Endometrial microvascular endothelial cells (primary cell): Measurements from ENCODE around the gene CREB5. TPM values are rescaled to one million over a fixed set of nuclear protein-coding genes. Genes with fewer than 3 reads are reported as not detected.

ENCODE experiments used
- in situ Hi-C: cut with HindIII; loops from 2 replicates; pipeline ENCODE4 v1.10.0; 2017; ENCODE audit warnings: low sequenced_read_pairs, low pct_unique_long_range_greater_than_20kb; ENCODE audit errors: inconsistent ontology term
- total RNA-seq: library from RNA; depleted of rRNA; stranded (reverse); fragments of >200 nt; gene quantifications from one replicate; pipeline ENCODE4 v1.2.3, GENCODE V29; 2015; ENCODE audit errors: inconsistent ontology term

The CREB5 gene
- total RNA-seq, 1 donor from 2014 or later: 12.6 TPM

GRCh38 chr7:28729281-28729680 is 317.0 kb downstream of the CREB5 start:
- in situ Hi-C loops: no loop called here

DNA sequence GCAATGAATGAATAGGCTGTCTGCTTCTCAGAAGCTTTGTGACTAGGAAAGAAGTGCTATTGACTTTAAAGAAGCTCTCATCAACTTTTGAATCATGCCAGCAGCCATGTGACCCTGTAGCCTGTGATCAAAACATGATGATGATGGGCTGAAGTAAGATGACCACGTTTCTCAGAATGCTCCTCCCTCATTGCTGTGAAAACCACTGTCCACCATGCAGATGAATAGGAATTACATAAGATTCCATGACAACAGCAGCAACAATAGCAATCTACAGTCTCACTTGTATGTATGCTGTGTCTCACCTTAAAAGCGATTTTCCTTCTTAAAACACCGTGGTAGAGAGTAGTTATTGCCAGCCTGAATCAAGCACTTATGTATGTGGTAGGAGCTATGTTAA is 317.4 kb downstream of the CREB5 start:
- in situ Hi-C loops: no loop called here

DNA sequence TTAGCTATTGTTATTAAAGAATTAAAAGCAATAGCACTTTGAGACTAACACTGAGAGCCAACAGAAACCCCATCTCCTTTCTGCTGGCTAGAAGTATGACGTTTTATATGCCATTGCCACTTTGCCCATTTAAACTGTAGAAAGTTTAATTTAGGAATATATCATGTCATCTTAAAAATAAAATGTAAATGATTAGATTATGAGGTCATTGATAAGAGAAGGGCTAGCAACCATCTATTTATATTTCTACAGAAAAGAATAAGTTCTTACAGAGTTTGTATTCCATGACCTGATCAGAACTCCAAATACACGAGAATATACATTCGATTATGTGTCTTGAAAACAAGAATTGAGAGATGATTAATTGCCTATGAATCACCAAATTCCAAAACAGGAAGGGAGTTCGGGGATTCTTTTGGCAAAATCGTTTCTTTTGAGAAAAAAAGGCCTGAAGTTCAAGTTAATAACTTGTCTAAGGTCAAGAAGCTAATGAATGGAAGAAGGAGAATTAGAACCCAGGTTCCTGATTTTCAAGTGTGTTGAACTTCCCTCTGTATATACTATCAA is 318.9 kb downstream of the CREB5 start:
- in situ Hi-C loops: no loop called here

DNA sequence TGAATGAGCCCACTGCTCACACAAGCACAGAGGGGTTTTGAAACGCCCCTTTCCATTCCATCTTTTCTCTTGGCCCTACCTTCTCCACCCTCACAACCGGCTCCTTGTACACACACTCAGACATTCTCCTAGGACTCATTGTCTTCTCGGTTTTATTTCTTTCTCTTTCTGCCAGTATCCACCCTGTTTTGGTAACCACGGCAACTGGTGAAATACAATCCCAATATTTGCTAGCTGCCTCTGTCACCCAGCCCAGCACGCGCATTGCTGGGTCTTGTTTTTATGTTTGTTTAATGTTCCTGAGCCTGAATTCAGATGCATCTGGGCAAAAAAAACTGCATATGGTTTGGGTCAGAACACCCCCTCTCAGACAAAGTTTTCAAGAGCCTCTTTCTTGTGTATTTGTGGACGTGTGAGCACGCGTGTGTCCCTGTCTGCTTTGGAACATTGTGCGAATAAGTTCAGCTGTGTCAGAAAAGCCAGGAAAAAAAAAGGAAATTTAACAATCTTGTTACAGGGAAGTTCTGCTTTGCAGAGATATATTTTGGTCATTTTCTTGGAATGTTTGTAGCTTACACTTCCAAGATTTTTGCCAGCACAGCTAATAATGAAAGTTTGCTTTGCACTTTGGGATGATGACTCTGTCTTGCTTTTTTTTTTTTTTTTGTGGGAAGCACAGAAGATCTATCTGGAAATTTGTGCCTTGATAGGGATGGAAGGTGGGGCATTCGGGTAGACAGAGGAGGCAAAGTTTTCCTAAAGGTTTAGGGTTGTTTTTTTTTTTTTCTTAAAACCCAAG is 320.0 kb downstream of the CREB5 start:
- in situ Hi-C loops: no loop called here

GRCh38 chr7:28733035-28733434 is 320.7 kb downstream of the CREB5 start:
- in situ Hi-C loops: no loop called here

DNA sequence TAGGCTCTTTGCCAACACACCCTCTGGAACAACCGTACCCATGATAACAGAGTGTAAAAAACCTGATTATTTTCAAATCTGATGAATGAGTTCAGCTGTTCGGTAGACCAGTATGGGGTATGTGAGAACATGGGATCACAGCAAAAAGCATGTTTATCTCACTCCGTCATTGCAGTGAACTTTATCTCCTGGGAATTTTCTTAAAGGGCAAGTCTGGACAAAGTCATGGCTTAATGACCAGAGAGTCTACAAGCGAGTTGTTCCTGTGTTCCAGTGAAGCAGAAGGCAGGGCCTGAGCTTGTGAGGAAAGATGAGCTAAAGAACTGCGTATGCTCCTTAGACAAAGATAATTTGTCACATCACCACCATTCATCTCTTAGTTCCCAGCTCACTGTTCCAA is 326.1 kb downstream of the CREB5 start:
- in situ Hi-C loops: no loop called here

DNA sequence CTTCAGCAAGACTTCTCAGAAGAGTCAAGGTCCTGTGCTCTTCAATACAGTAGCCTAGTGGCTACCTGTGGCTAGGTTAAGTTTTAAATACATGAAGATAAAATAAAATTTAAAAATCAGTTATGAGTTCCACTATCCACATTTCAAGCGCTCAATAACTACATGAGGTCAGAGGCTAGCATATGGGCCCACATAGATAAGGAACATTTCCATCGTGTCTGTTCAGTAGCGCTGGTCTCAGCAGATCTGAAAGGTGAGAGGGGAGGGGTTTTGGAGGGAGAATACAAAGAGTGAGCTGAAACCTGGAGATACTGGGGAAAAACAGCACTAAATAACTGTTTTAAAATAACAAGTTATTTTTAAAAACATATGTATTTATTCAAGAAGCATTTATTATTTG is 326.8 kb downstream of the CREB5 start:
- in situ Hi-C loops: no loop called here

GRCh38 chr7:28739826-28740225 is 327.5 kb downstream of the CREB5 start:
- in situ Hi-C loops: no loop called here

DNA sequence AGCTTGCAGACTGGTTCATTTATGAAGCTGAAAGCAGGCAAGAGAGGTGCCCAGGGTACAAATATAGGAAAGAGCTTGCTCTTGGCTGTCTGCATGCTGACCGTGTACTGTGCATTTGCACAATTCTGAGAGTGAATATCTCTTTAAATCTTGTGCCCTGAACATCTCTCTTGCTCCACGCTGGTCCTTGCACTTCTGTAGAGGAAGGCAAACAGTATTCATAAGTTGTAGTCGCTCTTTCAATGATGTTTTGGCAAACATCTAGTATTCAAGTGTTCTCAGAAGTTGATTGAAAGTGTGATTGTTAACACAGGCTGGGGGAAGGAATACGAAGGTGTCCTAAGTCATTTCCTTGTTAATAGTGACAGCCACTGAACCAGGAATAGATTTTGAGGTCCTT is 332.6 kb downstream of the CREB5 start:
- in situ Hi-C loops: no loop called here

DNA sequence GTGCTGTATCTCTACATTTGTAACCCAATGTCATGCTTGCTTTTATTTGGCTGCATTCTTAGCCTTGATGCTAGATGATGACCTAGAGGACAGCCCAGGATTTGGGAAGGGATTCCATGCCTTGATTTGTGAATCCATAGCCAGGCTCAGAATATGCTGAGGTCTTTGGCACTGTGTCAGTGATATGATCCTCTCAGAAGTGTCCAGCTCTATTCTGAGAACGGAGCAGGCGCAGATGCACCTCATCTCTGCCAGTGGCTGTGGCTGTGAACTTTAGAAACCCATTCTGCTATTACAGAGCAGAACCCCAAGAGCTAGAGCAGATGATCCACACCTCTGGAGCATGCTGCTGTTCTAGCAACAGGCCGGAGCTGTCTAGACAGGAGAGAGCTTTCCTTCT is 333.0 kb downstream of the CREB5 start:
- in situ Hi-C loops: no loop called here

GRCh38 chr7:28747404-28747803 is 335.1 kb downstream of the CREB5 start:
- in situ Hi-C loops: no loop called here

DNA sequence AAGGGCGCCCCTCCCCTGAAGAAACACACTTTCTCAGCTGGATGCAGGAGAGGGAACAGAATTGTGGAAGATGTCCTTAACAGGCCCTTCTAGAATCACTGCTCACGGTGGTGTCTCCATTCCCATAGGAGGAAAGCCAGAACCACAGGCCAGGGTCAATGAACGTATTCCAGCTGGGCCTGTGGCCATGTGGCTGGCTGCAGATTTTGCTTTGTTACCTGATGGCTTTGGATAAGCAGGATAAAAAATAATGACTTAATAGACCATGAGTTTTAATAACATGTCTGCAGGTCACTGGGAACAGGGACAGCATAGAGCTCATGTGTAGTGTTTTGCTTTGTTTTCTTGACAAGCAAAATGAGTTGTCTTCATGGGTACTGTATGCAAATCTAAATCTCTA is 335.5 kb downstream of the CREB5 start:
- in situ Hi-C loops: no loop called here

DNA sequence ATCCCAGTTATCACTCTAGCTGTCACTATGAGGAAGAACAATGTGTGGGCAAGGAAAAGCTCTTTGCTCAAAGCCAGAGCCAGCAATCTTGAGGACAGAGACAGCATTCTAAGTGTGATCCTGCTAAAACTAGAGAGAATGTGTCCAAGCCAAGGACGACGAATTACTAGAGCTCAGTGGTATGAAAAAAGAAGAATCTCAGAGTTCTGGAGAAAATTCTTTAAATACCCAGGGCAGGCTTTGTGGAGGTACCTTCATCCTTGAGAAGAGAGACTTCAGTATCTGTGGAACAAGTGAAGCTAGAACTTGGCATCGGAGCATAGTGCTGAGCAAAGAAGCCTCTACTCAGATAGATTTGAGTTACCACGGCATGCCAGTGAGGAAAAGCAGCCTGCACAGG is 336.0 kb downstream of the CREB5 start:
- in situ Hi-C loops: no loop called here

DNA sequence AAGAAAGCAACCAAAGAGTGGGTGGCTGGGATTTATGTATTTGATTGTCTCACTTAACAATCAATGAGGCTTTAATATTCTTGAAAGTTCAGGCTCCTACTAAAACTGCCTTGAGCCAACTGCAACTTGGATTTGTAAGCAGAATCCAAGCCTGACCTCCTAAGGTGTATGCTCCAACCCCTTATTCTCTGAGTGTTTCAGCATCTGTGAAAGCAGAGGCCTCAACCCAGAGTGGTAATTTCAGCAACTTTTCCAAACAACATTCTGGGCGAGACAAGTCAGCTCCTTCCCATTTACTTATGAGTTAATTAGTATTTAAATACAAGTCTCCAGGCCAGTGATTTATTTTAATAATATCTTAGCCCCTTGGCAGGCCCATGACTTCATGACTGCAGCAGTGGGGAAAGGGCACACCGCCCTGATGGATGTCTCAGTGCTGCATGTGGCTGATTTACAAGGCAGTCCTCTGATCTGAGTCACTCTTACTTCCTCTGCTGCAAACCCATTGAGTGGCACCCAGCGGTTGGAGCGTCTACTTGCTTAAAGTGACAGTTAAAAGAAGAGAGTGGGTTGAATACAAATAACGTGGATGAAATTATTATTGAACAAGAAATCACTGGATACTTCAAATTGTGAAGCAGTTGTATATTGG is 336.7 kb downstream of the CREB5 start:
- in situ Hi-C loops: no loop called here

GRCh38 chr7:28749638-28750037 is 337.3 kb downstream of the CREB5 start:
- in situ Hi-C loops: no loop called here

DNA sequence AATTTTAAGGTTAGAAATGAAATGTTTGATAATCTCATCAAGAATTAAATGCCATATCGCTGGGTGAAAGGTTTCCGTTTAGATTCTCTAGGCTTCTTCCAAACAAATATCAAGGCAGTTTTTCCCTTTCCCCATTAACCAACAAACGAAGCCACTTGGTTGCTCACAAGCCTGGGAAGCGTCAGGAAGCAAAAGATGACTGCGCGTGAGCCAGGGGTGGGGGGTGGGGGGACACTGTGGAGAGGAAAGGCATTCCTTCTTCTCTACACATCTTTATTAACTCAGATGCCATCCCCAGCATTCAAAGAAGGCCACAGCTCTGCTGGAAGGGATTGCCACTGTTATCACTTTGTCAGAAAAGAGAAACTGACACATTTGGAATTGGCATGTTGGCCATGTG is 338.7 kb downstream of the CREB5 start:
- in situ Hi-C loops: no loop called here

DNA sequence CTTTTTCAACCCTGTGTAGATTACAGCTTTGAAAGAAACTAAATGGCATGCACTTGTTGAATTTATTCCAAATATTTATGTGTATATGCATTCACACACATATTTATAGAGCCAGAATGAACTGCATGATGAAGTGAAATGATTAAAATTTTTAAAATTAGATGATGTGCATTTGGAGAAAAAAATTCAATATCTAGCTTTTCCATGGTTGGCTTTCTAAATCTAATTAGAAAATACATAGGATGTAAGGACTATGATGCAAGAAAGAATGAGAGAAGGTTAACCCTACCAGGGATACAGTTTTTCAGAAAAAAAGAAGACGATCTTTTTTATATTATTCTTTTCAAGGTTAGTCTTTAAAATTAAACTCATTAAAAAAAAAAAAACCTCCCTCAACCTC is 341.3 kb downstream of the CREB5 start:
- in situ Hi-C loops: no loop called here

- in situ Hi-C loops: no loop called here
Measured at GRCh38 chr7:28754027-28754426, 341.7 kb downstream of the CREB5 start.

DNA sequence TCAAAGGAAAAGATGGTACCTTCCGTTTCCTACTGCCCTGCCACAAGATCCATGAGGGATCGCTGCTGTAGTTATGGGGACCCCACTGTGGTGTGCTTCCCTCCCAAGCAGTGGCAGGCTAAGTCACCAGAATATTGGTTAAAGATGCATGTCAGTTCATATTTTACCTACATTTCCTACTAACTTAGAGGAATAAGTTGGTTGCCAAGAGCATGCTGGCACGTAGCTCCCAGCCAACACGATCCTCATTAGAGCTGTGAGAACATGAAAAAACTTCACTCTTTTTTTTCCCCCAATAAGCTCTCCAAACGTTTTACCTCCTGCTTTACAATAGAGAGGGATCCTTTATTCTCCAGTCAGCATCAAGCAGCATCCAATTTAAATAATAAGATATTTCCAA is 342.1 kb downstream of the CREB5 start:
- in situ Hi-C loops: no loop called here

DNA sequence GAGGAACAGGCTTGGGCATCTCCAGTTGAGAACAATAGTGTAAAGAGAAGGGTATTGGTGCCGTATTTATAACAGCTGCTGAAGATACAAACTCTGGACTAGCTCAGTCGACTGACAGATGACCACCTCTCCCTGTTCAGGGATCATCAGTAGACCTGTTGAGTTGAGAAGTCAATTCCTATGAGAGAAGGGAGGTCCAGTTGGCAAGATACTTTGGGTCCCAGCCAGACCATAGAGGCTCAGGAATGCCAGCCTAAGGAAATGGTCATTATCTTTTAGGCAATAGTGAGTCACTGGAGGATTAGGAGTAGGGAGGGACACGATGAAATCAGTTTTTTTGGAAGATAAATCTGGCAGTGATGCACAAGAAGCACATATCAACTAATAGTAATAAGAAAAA is 342.9 kb downstream of the CREB5 start:
- in situ Hi-C loops: no loop called here
